GM19452 (cell line): ENCODE data around the gene TBC1D9.
A peak's percentile ranks its signal among the peaks of the same experiment; 100 is the strongest.
"Not testable (repeated sequence)": the region's sequence is repeated elsewhere in the genome, so short reads cannot be mapped to it uniquely, and the experiment has no call there.

Experiments
- ATAC-seq: cut with Tn5 transposase; IDR thresholded peaks from one replicate; pipeline ENCODE4 v1.9.1; 2021; ENCODE audit not compliant: unreplicated experiment

Gene TBC1D9

DNA sequence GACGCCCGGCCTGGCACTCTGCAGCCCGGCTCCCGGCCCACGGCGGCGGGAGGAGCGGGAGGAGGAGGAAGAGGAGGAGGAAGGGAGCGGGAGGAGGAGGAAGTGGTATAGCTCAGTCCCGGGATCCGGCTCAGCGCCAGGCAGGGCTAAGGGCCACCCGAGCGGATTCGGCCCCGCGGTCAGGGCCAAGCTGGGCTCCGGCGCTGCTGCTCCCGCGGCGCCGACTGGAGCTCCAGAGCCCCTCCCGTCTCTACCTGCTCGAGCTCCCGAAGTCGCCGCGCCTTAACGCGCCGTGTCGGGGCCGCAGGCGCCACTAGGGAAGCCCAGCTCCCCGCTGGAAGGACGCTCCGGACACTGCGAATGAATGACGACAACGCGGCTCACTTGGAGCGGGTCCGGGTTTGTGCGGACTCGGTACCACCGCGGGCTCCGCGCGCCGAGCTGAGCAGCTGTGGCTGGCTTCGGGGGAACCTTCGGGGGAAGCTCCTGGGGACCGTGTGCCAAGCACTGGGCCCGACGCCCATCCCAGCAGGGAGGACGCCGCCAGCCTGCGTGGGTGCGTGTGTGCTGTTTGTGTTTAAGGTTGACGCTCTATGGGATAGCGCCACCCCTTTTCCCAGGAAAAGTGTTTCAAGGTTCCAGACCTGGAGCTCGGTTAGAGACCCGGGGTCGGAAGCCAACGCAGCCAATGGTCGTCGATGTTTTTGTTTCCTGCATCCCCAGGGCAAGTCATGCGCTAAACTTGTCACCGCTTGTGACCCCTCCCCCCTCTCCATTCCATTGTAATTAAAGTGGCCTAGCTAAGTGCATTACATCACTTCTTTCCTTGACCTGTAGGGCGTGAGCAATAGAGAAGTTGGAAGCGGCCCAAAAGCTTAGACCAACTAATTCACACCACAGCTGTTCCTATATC lies at the start of gene TBC1D9:
TSS of gene TBC1D9 (minus strand) at position 67 of the 913 bp plus-strand sequence. CDS start 340 bp downstream, outside the sequence.
- ATAC-seq: peak; percentile 39

DNA sequence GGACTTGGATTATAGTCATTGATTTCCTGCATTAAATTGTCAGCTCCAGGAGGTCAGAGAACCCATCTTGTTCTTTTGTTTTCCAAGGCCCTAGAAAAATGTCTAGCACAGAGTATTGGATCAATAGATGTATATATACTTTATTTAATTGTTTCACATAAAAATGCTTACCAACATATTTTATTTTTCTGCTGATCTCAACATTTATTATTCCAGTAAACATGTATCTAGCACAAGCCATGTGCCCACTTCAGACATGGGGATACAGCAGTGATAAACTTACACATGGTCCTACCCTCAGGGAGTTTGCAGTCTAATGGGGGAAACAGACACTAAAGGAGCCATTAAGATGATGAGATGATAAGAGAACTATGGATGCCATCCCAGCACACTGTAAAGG lies 49.1 kb upstream of the TBC1D9 start:
- no peak for ATAC-seq

DNA sequence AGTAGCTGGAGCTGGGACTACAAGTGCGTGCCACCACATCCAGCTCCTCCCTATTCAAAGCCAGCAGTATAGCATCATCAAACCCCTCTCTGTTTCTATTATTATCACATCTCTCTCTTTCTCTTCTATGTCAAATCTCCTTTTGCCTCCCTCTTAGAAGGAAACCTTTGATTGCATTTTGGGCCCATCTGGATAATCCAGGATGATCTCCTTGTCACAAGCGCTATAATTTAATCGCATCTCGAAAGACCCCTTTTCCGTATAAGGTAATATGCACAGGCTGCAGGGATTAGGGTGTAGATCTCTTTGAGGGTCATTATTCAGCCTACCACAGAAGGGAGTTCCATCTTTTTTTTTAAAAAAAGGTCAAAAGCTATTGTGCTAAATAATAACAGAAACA lies 46.4 kb upstream of the TBC1D9 start:
- no peak for ATAC-seq

DNA sequence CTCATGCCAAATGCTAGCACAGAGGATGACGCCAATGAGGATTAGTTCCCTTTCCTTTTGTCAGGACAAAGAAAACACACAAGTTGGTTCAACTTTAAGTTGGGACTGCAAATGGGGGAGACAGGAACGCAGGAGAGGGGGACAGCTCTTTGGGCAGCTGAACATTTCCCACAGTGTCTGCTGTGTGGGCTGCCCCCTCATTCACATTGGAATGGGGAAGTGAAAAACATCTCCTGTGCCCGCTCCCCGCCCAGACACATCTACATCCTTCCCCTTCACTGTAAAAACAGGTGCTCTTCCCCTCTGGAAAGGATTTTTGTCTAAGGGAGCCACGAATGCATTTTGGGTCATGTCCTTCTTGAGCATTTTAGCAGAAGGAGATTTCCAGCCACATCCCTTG lies 44.5 kb upstream of the TBC1D9 start:
- ATAC-seq: no peak

DNA sequence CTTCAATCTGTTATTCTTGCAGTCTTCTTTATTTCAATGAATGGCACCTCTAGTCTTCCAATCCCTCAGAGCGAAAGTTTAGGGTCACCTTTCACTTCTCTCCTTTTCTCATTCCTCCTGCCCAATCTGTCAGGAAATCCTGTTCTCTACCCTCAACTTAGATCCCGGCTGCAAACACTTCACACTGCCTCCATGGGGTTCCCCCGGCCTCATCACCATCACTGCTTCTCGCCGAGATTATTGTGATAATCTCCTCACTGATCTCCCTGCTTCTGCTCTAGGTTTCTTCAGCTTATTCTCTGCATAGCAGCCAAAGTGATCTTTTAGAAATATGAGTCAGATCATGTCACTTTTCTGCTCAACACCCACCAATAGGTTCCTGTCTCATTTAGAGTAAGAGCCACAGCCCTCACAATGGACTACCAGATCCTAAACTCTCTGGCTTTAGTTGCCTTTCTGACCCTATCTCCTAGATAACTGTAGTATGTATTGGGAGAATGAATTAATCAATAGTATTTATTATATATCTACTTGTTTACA lies 43.6 kb upstream of the TBC1D9 start:
- no peak for ATAC-seq

DNA sequence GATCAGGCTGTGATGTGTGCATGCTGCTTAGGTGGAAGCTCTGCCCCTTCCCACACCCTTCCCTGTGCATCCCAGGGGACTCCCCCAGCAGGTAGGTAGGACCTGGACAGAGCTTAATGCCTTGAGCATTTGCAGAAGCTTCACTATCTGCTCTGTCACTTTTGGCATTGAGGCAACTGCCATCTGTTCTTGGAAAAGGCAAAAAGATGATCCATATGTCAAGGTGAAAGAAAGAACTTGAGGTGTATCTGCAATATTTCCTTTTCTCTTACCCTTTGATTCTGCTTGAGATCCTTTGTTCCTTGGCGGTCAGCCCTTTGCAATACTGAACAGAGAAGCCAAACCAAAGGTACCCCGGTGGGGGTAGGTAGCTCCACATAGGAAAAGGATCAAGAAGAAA lies 37.1 kb upstream of the TBC1D9 start:
- ATAC-seq: no peak

DNA sequence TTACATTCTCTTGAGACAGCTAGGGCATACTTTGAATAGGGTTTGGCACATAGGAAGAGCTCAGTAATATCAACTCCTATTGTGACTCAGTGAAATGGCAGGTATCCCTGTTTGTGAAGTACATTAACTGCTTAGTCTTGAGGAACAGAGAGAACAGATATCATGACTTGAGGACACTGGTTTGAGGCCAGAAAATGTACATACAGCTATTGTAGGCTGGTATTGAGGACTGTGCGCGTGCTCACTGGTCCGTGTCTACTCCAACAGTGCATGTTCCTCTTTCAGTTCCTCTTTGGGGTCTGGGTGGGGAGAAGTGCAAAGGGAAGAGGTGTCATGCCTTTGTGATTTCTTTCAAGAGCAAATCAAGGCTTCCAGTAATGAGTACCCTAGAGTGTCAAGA lies 34.6 kb upstream of the TBC1D9 start:
- peak; percentile 80 for ATAC-seq

DNA sequence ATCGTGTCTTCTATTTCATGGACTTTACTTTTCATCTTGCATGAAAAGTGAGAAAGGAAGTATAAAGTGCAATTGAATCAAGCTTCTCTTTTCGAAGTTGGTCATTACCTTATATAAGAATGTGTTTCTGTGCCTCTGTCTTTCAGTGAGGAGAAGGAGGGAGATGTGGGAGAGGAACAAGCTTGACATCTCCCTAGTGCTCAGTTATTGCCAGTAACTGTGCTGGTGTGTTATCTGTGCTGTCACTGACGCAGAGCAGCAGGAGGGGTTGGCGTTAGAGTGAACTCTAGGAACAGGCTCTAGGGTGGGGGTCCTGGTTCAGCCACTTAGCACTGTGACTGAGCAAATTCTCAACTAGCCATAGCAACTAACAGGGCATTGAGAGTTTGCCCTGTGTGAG lies 34.0 kb upstream of the TBC1D9 start:
- ATAC-seq: peak; percentile 14

DNA sequence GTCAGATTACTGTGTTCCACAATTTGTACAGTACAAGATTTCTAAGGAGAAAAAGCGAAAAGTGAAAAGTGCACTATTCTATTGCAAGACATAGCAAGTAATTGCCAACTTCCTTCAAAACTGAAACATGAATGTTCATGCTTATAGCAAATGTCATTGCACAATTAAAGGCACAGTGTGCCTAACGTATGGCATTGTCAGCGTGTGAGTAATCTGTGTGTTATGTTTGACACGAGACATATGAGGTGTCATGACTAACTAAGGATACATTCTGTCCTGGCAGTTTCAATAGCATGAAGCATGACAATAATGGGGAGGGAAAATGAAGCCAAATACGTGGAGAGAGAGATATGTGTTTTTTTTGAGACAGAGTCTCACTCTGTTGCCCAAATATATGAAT lies 33.6 kb upstream of the TBC1D9 start:
- peak; percentile 23 for ATAC-seq

DNA sequence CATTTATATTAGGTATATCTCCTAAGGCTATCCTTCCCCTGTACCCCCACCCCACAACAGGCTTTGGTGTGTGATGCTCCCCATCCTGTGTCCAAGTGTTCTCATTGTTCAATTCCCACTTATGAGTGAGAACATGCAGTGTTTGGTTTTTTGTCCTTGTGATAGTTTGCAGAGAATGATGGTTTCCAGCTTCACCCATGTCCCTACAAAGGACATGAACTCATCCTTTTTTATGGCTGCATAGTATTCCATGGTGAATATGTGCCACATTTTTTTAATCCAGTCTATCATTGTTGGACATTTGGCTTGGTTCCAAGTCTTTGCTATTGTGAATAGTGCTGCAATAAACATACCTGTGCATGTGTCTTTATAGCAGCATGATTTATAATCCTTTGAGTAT lies 26.6 kb upstream of the TBC1D9 start:
- not testable (repeated sequence) for ATAC-seq

DNA sequence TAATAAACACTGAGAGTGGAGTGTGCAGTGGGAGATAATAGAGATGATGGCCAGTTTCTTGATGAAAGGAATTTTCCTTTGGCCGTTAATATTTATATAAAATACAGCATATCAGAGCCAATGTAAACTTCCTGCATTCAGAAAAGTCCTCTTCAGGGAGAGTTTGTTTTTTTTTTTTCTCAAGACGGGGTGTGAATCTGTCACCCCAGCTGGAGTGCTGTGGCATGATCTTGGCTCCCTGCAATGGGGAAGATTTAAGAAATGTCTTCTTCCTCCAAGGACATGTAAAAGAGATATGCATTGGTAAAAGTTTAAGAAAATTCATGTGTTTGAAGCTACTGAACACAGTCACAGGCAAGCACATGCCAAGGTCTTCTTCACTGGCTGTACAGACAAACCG lies 25.4 kb upstream of the TBC1D9 start:
- ATAC-seq: no peak

DNA sequence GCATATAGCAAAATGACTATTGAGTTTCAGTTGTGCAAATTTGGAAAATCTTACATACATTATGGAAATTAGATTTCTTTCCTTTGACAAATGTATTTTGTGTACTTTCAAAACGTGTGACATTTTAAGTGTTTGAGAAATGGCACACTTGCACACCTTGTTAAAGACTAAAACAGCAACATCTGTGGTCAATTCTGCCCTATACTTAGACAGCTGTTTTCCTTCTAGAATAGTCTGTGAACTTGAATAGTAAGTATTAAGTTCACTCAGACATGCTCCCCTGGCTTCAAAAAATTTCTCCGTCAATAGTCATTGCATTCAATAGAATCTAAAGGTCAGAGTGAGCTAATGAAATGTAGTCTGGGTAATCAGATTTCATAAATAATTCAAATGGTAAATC lies 21.7 kb upstream of the TBC1D9 start:
- ATAC-seq: no peak

DNA sequence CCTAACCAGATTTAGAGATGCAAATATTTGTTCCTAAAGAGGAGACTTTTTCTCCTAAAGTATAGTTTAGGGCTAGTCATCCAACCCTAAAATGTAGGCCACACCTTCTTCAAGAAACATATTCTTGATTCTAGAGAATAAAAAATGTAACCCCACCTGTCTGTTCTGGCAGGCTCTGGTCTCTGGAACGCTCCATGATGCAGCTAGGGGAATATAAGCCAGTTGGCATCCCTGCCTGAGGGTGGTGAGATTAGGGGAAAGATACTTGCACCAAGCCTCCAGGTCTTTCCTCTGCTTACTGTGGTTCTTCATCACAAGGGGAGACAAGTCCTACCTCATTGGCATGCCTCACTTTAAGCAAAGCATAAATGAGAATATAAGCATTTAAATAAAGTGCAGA lies 21.2 kb upstream of the TBC1D9 start:
- ATAC-seq: no peak

DNA sequence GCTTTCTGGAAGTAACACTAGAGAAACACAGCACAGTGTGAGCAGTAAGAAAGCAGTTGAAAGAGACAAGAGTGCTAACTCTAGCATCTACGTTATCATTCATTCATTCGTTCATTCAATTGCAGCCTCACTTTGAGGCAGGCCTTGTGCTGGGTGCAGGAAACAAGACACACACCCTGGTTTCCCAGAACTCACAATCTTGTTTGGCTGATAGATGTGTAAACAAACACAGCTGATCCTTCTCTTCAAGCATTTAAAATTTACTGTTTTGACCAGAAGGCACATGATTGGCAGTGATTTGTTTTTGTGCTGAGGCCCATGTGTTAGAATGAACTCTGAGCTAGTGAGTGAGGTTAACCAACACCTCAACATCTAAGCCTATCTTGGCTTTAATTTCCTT lies 20.4 kb upstream of the TBC1D9 start:
- no peak for ATAC-seq

DNA sequence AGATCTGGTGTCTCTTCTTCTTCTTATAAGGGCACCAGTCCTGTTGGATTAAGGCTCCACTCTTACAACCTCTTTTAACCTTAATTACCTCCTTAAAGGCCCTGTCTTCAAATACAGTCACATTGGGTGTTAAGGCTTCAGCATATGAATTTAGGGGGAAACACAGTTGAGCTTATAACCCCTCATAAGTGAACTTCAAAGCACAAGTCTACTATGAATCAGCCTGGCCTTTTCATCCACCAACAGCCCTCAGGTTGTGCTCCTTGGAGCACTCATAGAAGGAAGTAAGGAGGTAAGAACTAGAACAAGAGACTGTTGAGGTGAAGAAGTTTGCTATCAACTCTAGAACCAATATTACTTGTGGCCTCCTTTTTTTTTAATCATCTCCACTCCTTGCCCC lies 18.8 kb upstream of the TBC1D9 start:
- no peak for ATAC-seq

DNA sequence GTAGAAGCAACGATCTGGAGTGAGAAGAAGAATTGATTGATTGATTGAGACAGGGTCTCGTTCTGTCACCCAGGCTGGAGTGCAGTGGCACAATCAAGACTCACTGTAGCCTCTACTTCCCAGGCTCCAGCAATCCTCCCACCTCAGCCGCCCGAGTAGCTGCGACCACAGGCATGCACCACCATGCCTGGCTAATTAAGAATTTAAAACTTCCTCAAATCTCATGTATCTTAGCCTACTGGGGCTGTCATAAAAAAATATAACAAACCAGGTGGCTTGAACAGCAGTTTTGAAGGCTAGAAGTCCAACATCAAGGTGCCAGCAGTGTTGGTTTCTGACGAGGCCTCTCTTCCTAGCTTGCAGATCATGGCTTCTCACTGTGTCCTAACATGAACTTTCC lies 18.3 kb upstream of the TBC1D9 start:
- no peak for ATAC-seq

DNA sequence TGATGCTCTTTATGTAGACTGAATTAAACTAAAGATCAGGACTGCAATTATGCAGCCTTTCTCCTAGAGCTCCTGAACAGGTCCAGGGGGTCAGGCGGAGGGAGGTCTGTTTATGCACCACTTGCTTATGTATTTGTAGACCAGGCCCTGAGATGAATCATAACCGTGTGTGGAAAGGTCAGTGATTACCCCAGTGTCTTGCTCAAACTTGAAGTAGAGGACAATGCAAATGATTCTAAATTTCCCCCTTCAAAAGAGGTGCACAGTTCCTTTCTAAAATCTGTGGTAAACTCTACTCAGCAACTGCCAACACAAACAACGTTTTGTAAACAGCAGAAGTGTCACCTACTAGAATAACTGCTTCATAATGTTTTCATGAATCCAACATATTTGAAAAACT lies 13.0 kb upstream of the TBC1D9 start:
- no peak for ATAC-seq

DNA sequence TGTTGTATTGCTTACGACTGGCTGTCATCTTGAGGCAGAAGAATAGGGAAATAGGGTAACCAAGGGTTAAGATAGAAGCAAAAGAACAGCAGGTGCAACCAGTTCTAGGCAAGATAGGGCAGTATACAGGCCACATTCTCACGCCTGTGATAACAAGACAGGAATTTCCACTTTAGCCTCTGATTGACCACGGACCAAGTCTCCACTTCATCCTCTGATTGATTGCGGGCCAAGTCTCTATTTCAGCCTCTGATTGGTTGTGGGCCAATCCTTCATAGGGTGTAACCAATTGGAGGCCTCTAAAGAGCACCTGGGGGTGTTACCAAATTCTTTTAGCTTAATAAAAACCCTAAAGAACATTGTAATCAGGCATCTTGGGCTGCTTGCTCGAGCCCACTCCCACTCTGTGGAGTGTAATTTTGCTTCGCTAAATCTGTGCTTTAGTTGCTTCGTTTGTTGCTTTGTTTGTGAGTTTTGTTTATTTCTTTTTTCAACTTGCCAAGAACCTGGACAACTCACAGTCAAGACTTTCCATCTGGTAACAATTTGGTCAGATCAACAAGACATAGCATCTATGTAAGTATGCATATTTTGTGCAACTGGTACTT lies 8.7 kb upstream of the TBC1D9 start:
- ATAC-seq: no peak

DNA sequence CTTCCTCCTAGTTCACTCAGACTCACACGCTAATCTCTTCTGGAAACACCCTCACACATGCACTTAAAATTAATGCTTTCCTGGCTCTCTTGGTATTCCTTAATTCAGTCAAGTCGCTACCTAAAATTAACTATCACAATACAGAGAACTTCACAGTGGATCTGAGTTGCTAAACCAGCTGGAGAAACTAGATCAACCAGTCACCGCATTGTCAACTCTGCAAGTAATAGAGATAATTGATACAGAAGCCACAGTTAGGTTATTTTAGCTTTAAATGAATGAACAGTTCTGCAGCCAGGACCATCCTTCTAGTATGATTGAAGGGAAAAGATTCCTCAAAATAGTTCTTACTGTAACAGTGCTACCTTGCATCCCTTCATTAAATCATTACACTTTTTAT lies 6.0 kb upstream of the TBC1D9 start:
- no peak for ATAC-seq

DNA sequence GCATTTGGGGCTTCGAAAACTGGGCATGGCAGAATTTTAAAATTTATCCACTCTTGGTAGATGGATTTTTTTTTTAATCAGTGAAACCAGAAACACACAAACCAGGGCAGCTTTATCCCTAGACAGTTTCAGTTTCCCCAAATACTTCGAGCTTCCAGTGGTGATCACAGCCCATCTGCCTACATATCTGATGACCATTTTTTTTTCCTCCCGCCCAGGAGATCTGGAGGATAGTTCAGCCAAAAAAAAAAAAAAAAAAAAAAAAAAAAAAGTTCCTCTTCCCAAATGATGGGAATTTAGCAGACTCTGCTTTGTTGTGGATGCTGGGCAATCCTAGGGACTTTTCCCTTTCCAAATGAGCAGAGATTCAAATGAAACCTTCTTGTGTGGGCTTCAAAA lies 1.0 kb upstream of the TBC1D9 start:
- ATAC-seq: no peak

DNA sequence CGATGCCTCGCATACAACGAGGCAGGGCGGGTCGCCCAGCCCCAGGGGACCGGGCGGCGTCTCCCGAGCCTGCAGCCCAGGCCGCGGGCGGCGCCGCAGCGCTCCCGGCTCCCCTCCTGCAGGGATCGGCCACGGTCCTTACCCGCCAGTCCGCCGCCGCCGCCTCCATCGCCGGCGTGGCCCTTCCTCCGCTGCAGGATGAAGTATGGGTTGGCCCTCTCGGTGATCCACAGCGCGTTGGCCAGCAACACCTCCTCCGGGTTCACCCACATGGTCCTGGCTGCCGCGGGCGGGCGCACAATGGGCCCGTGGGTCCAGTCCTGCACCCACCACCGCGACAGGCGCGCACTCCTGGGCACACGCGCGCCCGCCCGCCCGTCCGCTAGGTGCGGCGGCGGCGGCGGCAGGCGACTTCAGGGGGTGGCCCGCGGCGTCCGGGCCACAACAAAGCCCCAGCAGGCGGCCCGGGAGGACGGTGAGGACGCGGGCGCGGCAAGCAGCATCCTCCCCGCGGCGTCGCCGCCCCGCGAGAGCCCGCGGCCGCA lies 339 bp downstream of the TBC1D9 start:
- ATAC-seq: peak; percentile 60
